HG02610 (cell line): ENCODE measurements around the gene ADAM12.
A peak's percentile ranks its signal among the peaks of the same experiment; 100 is the strongest.

Experiments
- ATAC-seq: cut with Tn5 transposase; IDR thresholded peaks from one replicate; pipeline ENCODE4 v1.9.1; 2021; ENCODE audit warnings: mild to moderate bottlenecking, moderate library complexity; ENCODE audit not compliant: unreplicated experiment

Gene ADAM12

DNA sequence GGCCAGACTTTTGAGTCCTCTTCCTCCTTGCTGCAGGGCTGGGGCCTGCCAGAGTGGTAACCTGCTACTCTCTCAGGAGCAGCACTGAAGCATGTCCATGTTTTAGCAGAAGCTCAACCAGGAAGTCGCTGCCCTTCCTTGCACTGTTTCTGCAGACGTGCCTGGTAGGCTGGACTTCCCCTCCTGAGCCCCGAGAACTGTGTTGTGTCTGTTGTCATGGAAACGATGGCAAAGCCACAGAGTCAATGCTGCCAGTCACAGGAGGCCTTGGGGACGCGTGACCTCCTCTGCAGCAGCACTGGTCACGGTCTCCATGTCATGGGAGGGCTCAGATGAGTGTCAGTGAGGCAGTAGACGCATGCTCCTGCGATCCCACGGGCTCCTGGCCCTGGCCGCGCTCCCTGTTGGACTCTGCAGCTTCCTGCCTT, 346.5 kb downstream of the ADAM12 start:
- peak; percentile 99 for ATAC-seq

DNA sequence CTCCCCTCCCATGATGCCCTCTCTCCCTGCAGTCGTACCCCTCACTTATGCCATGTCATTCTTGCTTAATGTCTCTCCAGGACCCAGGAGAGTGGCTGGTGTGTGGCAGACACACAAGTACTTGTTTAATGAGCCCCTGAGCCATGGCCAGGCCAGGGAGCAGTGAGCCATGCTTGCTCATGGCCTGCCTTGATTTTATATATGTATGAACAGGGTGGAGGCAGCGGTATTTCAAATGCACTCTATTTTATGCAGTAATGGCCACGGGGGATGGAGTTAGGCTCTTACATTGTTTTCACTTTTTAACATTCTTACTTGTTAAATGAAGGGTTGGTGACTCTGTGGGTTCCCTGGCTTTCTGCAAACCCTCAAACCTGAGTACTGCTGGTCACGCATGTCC, 347.2 kb downstream of the ADAM12 start:
- no peak for ATAC-seq

DNA sequence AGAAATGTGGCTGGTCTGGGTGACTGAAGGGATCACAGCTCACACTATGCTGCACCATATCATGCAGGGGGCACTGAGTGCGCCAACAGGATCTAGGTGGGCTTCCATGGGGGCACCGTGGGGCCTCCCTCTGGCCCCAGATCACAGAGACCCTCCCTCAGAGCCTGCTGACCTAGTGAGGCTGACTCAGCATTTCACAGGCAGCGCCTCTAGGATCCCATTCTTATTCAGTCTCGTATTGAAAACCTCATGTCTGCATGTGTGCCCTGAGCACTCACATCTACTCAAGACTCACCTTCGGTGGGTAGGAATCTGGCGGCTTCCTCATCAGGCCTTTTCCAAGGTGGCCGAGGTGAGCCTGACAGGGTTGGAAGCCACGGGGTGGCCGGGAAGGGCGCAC, 350.3 kb downstream of the ADAM12 start:
- ATAC-seq: no peak

DNA sequence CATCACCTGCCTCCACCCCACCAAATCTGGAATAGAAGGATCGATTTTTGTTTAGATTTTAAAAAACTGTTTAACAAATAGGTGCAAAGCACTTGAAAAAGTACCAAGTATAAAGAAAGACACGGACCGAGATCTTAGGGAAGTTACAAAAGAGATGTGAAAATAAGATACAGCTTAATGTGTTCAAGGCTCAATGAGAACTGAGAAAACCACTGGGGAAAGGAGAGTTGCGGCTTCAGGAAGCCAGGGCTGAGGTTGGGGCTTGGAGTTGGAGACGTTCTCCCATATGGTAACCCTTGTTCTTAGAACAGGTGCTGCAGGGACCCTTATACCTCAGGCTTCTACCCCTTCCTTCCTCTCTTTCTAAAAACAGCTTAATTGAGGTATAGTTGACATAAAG, 351.8 kb downstream of the ADAM12 start:
- no peak for ATAC-seq

DNA sequence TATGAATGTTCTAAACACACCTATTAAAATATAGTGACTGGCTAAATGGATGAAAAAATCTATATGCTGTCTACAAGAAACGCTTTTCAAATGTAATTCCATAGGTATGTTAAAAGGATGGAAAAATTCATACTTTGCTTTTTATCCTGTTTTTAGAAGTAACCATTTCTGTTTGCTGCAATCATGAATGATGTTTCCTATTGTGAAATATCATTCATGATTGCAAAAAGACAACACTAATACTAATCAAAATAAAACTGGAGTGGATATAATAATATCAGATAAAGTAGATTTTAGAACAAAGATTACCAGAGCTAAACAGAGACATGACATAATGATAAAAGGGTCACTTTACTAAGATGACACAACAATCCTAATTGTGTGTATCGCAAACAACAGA, 353.7 kb downstream of the ADAM12 start:
- ATAC-seq: no peak

DNA sequence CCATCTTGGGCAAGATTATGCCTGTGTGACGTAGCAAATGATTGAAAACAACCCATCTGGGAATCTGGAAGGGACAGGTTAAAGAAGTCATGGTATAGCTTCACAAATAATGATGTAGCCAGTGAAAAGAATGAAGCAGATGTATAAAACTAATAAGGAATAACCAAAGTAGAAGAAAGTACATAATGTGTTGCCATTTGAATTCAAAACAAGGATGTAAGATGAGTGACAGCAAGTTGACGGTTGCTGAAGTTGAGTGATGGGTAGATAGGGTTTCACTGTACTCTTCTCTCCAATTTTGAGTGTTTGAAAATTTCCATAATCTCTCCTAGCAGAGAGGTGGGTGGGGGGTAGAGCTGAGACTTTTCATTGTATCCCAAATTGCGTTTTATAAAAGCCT, 358.3 kb downstream of the ADAM12 start:
- no peak for ATAC-seq

DNA sequence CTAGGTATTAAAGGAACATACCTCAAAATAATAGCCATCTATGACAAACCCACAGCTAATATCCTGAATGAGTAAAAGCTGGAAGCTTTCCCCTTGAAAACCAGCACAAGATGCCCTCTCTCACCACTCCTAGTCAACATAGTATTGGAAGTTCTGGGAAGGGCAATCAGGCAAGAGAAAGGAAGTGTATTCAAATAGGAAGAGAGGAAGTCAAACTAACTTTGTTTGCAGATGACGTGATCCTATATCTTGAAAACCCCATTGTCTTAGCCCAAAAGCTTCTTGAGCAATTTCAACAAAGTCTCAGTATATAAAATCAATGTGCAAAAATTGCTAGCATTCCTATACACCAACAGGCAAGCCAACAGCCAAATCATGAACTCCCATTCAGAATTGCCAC, 360.6 kb downstream of the ADAM12 start:
- no peak for ATAC-seq

GRCh38 chr10:126022841-126023240, 365.4 kb downstream of the ADAM12 start:
- no peak for ATAC-seq

GRCh38 chr10:126021833-126022500, 366.3 kb downstream of the ADAM12 start:
- no peak for ATAC-seq

- ATAC-seq: no peak
These were observed 370.2 kb downstream of the ADAM12 start for GRCh38 chr10:126017961-126018560.

- ATAC-seq: no peak
These were observed 371.4 kb downstream of the ADAM12 start for GRCh38 chr10:126016882-126017281.

- ATAC-seq: no peak
These were observed 372.0 kb downstream of the ADAM12 start for GRCh38 chr10:126016156-126016805.

GRCh38 chr10:126015413-126015812, 372.9 kb downstream of the ADAM12 start:
- no peak for ATAC-seq

- no peak for ATAC-seq
These were observed 374.0 kb downstream of the ADAM12 start for GRCh38 chr10:126014309-126014708.

DNA sequence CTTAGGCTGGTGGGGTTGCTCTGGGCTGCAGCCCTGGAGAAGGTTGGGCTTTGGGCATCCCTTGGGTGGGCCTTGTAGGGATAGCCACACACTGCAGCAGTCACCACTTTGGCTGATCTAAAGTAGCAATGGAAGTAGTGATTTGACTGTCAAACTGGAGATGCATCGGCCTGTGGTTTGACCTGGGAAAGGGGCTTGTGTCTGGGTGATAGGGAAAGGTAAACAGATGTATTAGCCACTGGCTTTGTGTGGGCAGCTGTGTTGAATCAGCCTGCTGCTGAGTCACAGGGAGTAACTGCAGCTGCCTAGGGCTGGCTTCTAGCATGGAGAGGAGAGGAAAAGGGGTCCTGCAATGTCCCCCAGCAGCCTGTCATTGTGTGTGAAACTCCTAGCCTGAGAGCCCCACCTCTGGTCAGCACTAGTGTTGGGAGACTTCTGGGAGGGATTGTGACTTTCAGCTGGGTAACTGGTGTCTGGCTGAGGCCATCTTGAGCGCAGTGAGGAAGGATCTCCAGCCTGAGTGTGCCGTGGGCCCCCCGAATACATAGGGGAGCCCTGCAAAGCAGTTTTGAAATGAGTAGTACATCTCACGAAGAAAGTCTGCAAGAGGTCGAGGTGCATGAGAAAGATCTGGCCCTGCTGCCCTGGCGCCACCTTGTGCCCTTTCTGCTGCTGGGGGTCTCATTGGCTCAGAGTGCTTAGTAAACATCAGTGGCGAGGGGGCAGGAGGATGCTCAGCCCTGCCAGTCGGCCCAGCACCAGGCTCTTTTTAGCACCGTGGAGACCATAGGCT, 374.6 kb downstream of the ADAM12 start:
- no peak for ATAC-seq

GRCh38 chr10:126012485-126012884, 375.8 kb downstream of the ADAM12 start:
- ATAC-seq: no peak

- ATAC-seq: no peak
These were observed 376.3 kb downstream of the ADAM12 start for GRCh38 chr10:126011995-126012394.

DNA sequence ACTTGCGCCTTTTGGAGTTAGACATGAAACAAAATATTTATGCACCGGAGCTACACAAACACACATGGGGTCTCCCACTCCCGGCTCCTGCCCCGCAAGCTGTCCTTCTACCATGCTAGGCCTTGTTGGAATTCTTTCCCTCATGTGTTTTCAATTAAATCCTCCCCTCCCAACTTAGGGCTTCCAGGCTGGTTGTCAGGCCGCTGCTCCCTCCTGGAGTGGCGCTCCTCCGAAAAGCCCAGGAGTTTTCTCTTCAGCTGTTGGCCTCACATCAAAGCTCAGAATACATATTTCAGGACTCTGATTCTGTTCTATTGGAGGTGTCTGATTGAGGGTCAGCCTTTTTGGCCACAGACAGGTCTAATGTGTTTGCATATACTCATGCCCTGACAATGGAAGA, 378.6 kb downstream of the ADAM12 start:
- no peak for ATAC-seq

DNA sequence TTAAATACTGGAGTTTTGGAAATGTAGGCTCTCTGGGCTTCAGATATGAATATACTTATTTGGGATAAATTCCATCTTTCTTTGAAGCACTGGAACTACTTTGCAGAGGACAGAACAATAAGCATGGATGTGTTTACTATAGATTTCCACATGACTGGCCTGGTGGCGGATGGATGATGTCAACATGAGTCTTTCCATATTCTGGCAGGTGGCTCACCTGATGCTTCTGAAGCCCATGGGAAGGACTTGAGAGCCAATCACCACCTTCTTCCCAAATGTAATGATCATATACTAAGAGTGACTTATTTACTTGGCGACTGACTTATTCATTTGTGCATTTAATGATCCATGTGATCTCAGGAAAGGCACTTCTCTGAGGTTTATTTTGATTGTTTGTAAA, 381.4 kb downstream of the ADAM12 start:
- ATAC-seq: no peak

DNA sequence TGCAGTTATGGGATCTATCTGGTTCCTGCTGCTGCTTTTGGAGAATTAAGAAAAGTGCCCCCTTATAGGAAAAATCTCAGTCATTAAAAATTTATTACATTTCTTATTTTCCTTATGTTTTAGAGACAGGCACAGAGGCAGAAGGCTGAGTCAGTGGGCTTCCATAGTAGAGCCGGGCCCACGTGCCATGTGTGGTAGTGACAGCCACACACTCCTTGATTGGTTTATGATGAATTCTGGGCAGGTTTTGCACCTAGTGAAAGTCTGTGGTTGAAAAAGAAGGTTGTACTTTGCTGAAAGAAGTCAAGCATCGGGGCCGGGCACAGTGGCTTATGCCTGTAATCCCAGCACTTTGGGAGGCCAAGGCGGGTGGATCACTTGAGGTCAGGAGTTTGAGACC, 382.0 kb downstream of the ADAM12 start:
- ATAC-seq: no peak

DNA sequence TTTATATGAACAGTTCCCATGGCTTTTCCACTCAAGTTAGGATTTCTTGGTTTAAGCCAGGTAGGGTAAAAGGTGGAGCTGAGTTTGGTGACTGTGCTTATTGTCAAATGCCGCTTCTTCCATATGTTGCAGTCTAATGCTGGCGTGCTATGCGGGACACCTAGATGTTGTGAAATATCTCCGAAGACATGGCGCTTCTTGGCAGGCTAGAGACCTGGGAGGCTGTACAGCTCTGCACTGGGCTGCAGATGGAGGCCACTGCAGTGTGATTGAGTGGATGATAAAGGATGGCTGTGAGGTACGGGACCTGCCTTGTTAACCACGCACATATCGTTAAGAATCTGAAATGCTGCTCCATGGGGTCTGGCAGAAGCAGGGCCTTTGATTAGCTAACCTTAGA, 383.5 kb downstream of the ADAM12 start:
- ATAC-seq: no peak

DNA sequence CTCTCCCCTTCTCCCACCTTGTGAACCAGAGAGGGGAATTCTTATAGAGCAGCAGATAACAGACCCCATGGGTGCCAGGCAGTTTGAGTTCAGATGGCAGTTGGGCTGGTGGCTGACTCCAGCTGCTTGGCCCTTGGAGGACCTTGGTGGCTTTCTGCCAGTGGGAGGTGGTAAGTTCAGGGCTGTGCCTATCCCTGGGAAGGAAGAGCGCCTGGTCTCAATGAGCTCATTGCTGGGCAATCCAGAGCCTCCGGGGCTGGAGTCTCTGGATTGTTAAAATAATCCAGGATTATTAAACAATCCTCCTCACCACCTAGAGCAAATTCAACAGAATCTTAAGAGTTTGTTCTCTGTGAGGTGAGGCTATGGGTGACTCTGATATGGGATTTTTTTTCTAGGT, 386.7 kb downstream of the ADAM12 start:
- no peak for ATAC-seq
